Stimulated activated CD4-positive, alpha-beta T cell treated with anti-CD3 and anti-CD28 coated beads, Interleukin-2, amount 100 ng/mL, for 48 hours (primary cell): ENCODE results near the gene LITAF.

Source experiments
- DNase-seq, 2 donors: peaks; one replicate each; pipeline ENCODE4 v3.0.0-alpha.2; 2020

Gene LITAF

GRCh38 chr16:11547118-11547916 is 39.4 kb downstream of the LITAF start:
- DNase-seq: no peak

- DNase-seq: no peak
Measured at GRCh38 chr16:11546608-11547061, 40.1 kb downstream of the LITAF start.

GRCh38 chr16:11543661-11544393 is 42.9 kb downstream of the LITAF start:
- no peak for DNase-seq

DNA sequence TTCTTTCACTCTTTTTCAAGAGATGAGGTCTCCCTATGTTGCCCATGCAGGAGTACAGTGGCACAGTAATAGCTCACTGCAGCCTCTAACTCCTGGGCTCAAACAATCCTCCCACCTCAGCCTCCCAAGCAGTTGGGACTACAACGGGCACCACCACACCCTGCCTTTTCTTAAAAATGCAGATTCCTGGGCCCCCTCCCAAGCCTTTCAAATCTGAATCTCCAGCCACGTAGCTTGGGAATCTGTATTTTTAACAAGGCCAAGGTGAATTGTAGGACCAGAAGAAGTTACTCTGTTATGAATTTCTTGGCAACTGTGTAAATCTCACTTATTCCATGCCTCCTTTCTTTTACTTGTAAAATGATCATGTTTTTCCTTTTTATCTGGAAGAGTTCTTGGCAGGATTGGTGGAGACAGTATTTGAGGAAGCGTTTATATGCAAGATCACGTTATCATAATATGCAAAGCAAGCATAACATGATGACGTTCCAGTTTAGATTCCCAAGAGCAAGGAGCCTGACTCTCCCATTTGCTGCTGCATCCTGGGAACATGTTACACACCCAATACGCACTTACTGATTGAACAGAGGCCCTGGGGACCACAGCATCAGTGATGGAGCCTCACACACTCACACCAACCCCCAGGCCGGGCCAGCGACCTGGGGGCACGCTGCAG is 44.5 kb downstream of the LITAF start:
- no peak for DNase-seq

DNA sequence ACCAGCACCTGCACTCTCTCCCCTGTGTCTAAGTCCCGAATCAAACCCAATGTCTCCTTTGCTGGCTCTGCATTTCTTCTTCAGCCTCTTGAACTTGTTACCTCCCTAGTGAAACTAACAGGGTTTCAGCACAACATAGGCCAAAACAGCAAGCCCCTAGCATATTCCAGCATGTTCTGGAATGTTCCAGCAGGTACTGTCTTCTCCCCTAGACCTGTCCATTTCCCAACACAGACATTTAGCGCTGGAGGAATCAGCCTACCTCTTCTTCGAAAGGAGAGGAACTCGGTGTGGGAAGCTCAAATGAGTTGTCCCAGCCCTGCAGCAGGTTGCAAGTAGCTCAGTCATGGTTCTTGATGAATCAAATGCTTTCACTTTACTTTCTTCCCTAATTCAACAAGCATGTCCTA is 47.1 kb downstream of the LITAF start:
- DNase-seq: no peak

GRCh38 chr16:11538880-11539279 is 47.8 kb downstream of the LITAF start:
- no peak for DNase-seq

- no peak for DNase-seq
Measured at GRCh38 chr16:11536104-11536866, 50.4 kb downstream of the LITAF start.

DNA sequence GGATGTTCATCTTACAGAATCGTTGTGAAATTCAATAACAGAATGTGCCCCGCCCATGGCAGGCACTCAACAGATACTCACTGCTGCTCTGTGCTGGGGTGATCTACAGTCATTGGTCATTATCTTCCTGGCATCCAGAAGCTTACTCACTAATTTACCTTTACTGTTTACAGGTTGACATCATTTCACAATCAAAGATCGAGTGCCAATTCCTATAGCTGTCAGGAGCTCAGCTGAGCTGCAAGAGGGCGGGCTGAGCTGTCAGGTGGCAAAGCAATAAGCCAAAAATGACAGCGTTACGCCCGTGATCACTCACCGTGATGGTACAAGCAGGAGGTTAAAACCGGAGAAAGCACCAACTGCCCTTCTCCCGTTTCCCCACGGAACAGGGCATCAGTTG is 51.2 kb downstream of the LITAF start:
- no peak for DNase-seq

GRCh38 chr16:11534262-11534661 is 52.5 kb downstream of the LITAF start:
- no peak for DNase-seq

GRCh38 chr16:11533588-11533987 is 53.1 kb downstream of the LITAF start:
- no peak for DNase-seq

DNA sequence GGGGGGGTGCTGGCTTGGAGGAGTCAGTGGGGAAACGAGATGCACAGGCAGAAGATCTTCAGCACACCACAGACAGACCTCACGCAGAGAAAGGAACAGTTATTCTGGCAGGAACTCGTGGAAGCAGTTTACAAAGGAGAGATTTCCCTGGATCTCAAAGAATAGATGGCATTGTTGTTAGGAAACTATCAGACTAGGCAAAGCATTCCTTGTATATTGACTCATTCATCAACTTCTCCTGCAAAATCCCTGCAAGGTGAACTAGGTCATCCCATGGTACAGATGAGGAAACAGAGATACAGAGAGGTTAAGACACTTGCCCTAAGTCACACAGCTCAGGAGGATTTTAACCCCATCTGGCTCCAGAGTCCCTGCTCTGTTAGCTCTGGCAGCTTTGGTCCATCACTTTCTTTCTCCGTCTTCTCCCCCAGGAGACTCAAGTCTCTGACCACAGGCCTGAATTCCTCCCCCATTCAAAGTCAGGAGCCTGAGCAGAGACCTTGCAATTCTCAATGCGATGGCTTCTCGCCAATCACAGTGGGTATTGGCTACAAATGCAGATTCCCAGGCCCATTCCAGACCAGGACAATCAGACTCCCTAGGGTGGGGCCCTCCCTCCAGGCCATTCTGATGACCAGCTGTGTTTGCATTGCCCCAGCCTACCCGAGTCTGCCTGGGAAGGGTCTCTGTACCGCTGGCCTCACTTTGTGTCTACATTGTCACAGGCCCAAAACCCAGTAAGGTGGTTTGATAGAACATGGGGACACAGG is 56.4 kb downstream of the LITAF start:
- no peak for DNase-seq

DNA sequence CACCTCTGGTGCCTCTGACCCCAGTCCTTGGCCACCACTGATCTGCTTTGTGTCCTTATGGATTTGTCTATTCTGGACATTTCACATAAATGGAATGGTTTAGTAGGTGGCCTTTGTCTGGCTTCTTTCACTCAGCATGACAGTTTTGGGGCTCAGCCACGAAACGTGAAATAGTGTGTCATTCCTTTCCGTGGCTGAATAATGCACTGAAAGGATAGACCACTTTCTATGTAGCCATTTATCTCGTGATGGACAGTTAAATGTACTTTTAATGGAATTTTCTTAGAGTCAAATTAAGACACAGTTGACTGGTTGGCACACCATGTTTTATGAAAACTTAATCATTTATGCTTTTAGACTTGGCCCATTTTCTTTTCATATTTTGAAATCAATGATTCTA is 57.4 kb downstream of the LITAF start:
- DNase-seq: no peak

GRCh38 chr16:11528053-11528452 is 58.7 kb downstream of the LITAF start:
- no peak for DNase-seq

- no peak for DNase-seq
Measured at GRCh38 chr16:11526655-11527350, 59.9 kb downstream of the LITAF start.

DNA sequence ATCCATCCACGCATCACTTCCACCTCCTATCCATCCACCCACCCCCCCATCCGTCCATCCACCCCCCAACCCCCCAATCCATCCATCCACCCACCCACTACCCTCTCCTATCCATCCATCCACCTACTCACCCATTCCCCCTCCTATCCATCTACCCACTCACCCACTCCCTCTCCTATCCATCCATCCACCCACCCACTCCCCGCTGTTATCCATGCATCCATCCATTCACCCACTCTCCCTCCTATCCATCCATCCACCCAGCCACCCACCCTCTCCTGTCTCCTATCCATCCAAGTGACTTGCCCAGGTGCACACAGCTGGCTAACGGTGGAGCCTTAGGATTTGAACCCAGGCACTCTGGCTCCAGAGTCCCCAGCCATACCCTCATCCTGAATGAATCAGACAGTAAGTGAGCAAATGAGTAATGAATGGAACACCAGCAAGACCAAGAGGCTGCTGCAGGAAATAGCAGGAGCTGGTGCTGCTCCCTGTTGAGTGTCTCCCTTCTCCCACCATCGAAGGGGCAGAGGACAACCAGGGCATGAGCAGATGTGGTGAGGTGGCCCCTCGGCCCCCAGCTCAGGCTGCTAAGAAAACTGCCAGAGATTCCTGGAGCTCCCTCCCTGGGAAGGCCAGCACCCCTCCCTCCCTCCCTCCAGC is 62.5 kb downstream of the LITAF start:
- no peak for DNase-seq

DNA sequence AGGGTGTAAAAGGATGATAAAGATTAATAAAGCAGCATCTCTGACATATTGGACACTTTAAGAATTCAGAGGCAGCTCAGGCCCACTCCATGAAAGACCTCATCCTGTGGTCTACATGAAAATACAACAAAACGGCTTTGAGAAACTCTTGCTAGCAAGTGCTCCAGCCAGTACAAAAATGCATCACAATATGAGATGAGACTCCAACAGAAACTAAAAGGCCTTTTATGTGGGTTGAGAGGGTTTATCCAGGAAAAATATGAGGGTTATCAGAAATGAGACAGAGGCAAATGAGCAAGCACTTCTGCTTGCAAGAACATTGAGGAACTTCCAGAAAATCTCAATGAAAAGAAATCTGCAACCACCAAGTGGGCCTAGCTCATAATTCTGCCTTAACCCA is 65.7 kb downstream of the LITAF start:
- no peak for DNase-seq

DNA sequence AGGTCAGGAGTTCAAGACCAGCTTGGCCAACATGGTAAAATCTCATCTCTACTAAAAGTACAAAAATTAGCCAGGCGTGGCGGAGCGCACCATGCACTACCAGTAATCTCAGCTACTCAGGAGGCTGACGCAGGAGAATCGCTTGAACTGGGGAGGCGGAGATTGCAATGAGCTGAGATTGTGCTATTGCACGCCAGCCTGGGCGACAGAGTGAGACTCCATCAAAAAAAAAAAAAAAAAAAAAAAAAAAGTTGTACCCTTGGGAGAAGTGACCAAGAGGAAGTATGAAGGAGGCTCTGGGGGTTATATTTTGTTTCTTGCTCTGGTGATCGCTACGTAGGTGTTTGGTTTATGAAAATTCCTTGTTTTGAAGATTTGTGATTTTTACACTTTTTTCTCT is 66.3 kb downstream of the LITAF start:
- DNase-seq: no peak

GRCh38 chr16:11517961-11518360 is 68.8 kb downstream of the LITAF start:
- no peak for DNase-seq

GRCh38 chr16:11515540-11516430 is 70.9 kb downstream of the LITAF start:
- no peak for DNase-seq

DNA sequence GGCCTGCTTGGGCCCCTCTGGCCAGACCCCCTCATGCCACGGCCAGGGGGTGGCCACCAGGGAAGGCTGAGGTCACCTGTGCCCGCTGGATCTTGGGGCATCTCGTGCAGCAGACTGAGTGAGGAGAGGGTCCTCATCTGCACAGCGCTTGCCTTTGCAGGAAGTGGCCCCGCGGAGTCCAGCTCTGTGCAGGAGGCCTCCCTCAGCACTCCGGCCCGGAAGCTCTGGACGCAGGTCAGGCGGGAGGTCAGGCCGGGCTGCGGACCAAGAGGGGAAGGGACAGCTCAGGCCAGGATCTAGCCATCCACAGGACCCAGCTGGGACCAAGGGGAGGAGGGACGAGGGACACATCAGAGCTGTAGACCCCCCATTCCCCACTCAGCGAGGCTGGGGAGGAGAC is 72.4 kb downstream of the LITAF start:
- no peak for DNase-seq
